Measurements from ENCODE around the gene CD53. TPM values are rescaled to one million over a fixed set of nuclear protein-coding genes. Genes with fewer than 3 reads are reported as not detected.

CD53 gene
- total and polyA plus RNA-seq, 9 of the 15 experiments (the other 6 are each of a cell fraction or from before 2014, with no cell fraction given), result 63.5 to 220 (median 131) TPM

- no peak for TF ChIP-seq ZNF740 (CRISPR knock-in tag; IDR thresholded peaks at IDR 0.05)
- 0 out of 4 replicates have a peak, but pooled peaks of 1 of the 2 experiments have one; percentile 45 for TF ChIP-seq ZNF740 (tag; IDR thresholded peaks at IDR 0.05)
These were observed 43.3 kb downstream of the CD53 start (continued) for GRCh38 chr1:110916274-110916668.

GRCh38 chr1:110916669-110917306 is 43.8 kb downstream of the CD53 start:
- H3K27me3 ChIP-seq (ENCODE audit: control insufficient read depth in 2 of 2, insufficient read depth in 2 of 2, low read length in 2 of 2), result no peaks in the 10 kb centered on the region
- CTCF ChIA-PET (ENCODE audit: low intra/inter-chr PET ratio), result no interaction called here
- H3K4me1 ChIP-seq (replicated peaks in 1 of 2; ENCODE audit: control insufficient read depth in 2 of 2, insufficient read depth in 2 of 2, low read length in 2 of 2), result peaks cover 5 to 23% of the 10 kb centered on the region in 2 experiments; a peak in 4 of 5 replicates
- peaks cover 5% of the 10 kb centered on the region; the same call in 1 of the 2 replicates for H3K9me3 ChIP-seq (replicated peaks; ENCODE audit: control insufficient read depth, insufficient read depth, low read depth, low read length)
- peak overlapping the region; percentile 82 for H3K4me2 ChIP-seq (ENCODE audit: insufficient read depth, low read length)
- BruUV-seq (replicated peaks), result no TSS peak
- peak overlapping the region; percentile 58 to 75; a peak in 3 of 4 replicates for H3K9ac ChIP-seq (ENCODE audit: insufficient read depth in 1 of 2, low read depth in 2 of 2, low read length in 2 of 2)
- in situ Hi-C loops (cut with MboI), result no loop called here
- intact Hi-C loops (cut with micrococcal nuclease), result loop anchor here (2.0 kb wide), 1 partner anchor 46 kb away; the partner anchor contains the start of gene LRIF1
- H3K9me1 ChIP-seq (ENCODE audit: control insufficient read depth, insufficient read depth, low read length), result no peaks in the 10 kb centered on the region
- no peaks in the 10 kb centered on the region for H3K36me3 ChIP-seq (ENCODE audit: control insufficient read depth, insufficient read depth, low read length)
- H2AFZ ChIP-seq (ENCODE audit: low read depth, low read length), result peak overlapping the region; percentile 85
- H3K27ac ChIP-seq (ENCODE audit: extremely low read depth, low read depth, low read length), result peak overlapping the region; percentile 88
- 0 out of 2 replicates have a peak overlapping the region, but pooled peaks have one; percentile 2 for H3K4me3 ChIP-seq
- no peaks in the 10 kb centered on the region for H3K79me2 ChIP-seq (ENCODE audit: control insufficient read depth, insufficient read depth, low read length)
- DNase-seq (ENCODE audit: extremely low read depth in 1 of 4, low spot score in 3 of 4) (peak; percentile 72 to 94 (median 80)), FAIRE-seq (peak; percentile 98), ATAC-seq (peak; percentile 96)
- WGBS (ENCODE audit: insufficient coverage, low coverage, missing lambda C conversion rate), result 0% methylated on average over 2 of the region's 2 CpGs
- H4K20me1 ChIP-seq (replicated peaks; ENCODE audit: control insufficient read depth, insufficient read depth, low read length), result no peaks in the 10 kb centered on the region
- POLR2A ChIA-PET, result interaction anchor here (0.9 to 1.2 kb wide), 4 partner anchors 8 to 48 kb away, joined by 3 to 8 read pairs (median 3); no protein-coding TSS in a partner anchor
- TF ChIP-seq FOXJ3 (CRISPR knock-in tag; IDR thresholded peaks at IDR 0.05) (no peak), RUNX1 (IDR thresholded peaks at IDR 0.05; ENCODE audit: low read depth) (no peak), ERF (CRISPR knock-in tag; IDR thresholded peaks at IDR 0.05) (peak; percentile 51; the same call in 1 of the 2 replicates), HDAC3 (IDR thresholded peaks at IDR 0.05; ENCODE audit: borderline replicate concordance, partially characterized antibody) (peak; percentile 46), HDAC8 (tag; IDR thresholded peaks at IDR 0.05) (no peak), ATF3 (IDR thresholded peaks at IDR 0.05) (peak; percentile 88), ATF3 (CRISPR knock-in tag; conservative IDR thresholded peaks at IDR 0.05) (no peak), BRF1 (IDR thresholded peaks at IDR 0.05; ENCODE audit: borderline replicate concordance, extremely low read depth, insufficient read length) (no peak), HEY1 (CRISPR knock-in tag; IDR thresholded peaks at IDR 0.05; ENCODE audit: borderline replicate concordance) (no peak), CREB1 (IDR thresholded peaks at IDR 0.05) (no peak), CREB1 (CRISPR knock-in tag; IDR thresholded peaks at IDR 0.05) (no peak), ZNF174 (CRISPR knock-in tag; IDR thresholded peaks at IDR 0.05) (no peak), MLX (CRISPR knock-in tag; conservative IDR thresholded peaks at IDR 0.05) (no peak), ZNF445 (CRISPR knock-in tag; IDR thresholded peaks at IDR 0.05; ENCODE audit: low read depth) (no peak)

Data from K562 (cell line).